NB4 (cell line): ENCODE measurements around the gene EPB41L4A.

Experiments used
- CTCF ChIP-seq: IDR thresholded peaks from one replicate; pipeline ENCODE4 v1.5.1; 2012; ENCODE audit warnings: low read depth, low read length
- MAX ChIP-seq: IDR thresholded peaks from 2 replicates; pipeline ENCODE4 v1.6.1; 2011; ENCODE audit warnings: low read depth, low read length
- POLR2A ChIP-seq: IDR thresholded peaks from 2 replicates; pipeline ENCODE4 v1.6.1; 2011; ENCODE audit warnings: mild to moderate bottlenecking; ENCODE audit not compliant: insufficient read length; ENCODE audit errors: extremely low read depth

GRCh38 chr5:112418659-112419163 lies 366 bp downstream of the EPB41L4A start:
- TF ChIP-seq CTCF (no peak), POLR2A (no peak), MAX (no peak)
